GM19455 (cell line): Measurements from ENCODE around the gene CYYR1.
"Not testable (repeated sequence)": the region's sequence is repeated elsewhere in the genome, so short reads cannot be mapped to it uniquely, and the experiment has no call there.

Experiments used
- ATAC-seq: cut with Tn5 transposase; IDR thresholded peaks from one replicate; pipeline ENCODE4 v1.9.1; 2021; ENCODE audit not compliant: unreplicated experiment

Gene CYYR1

DNA sequence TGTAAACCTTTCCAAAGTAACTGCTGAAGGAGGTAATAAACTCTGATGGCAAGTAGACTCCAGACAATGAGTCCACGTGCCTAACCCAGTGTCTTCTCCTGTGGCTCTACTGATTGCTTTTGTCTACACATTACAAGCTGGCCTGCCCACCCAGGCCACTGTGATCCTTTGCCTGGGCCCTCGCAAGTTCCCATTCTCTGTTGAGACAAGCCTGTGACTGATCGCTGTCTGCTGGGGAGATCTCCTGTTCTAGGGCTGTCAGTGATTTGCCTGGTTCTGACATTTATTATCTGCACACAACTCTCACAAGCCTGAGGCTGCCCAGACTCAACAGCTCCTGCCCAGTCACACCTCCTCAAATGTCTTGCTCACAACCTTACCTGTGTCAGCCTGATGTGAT is 81.4 kb downstream of the CYYR1 start:
- no peak for ATAC-seq

DNA sequence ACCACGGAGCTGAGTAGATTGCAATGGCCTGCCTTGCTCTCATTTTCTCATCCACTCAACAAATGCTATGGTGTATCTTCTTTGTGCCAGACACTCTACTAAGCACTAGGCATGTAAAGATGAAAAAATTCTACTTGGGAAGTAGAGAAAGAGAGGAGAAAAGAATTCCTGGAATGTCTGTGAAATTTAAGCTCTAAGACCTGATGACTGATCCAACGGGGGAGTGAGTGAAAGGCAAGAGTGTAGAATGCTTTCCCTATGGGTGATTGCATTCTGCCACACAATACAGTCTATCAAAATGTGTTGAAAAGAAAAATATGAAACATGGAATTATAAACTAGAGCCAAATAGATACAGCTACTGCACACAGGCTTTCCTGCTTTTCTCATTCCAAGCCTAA is 82.3 kb downstream of the CYYR1 start:
- ATAC-seq: no peak

DNA sequence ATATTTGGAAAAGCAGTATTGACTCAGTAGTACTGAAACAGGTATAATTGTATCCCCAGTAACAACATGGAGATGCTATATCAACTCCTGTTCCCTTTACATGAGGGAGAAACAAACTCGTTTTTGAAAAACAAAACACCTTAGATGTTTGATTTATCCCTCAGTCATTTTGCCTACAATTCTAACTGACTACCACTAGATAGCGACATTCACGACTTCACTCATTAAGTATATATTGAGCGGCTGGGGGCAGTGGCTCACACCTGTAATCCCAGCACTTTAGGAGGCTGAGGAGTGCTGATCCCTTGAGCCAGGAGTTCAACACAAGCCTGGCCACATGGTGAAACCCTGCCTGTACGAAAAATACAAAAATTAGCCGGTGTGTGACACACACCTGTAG is 83.3 kb downstream of the CYYR1 start:
- ATAC-seq: no peak

DNA sequence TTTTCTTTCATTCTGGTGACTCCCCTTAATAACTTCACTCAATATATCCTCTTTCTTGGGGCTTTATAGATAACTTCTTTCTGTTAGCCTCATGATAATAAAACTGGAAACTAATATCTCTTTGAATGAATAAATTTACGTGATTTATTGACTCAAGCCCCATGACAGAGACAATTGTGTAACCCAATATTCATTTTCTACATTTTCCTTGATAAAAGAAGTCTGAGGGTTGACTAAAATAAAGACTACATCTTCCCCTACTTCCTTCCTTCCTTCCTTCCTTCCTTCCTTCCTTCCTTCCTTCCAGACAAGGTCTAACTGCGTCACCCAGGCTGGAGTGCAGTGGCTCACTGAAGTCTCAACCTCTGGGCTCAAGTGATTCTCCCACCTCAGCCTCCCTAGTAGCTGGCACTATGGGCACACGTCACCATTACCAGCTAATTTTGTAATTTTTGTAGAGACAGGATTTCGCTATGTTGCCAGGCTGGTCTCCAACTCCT is 85.1 kb downstream of the CYYR1 start:
- ATAC-seq: no peak

DNA sequence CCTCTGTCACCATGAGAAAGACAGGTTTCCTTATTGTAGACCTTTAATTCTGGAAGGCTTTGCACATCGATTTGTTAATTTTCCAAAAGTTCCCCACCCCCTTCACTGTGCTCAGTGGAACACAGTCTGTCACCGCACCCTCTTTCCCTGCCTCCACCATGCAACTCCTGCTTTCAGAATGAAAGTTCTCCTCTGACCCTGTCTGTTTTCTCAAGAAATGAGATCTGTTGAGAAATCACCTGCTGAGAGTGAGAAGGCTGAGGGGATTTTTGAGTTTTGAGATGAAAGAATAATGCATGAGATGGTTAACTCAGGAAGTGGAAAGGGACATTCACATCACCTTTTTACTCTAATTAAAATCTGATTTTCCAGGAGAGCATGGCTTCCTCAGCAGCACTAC is 99.6 kb downstream of the CYYR1 start:
- no peak for ATAC-seq

DNA sequence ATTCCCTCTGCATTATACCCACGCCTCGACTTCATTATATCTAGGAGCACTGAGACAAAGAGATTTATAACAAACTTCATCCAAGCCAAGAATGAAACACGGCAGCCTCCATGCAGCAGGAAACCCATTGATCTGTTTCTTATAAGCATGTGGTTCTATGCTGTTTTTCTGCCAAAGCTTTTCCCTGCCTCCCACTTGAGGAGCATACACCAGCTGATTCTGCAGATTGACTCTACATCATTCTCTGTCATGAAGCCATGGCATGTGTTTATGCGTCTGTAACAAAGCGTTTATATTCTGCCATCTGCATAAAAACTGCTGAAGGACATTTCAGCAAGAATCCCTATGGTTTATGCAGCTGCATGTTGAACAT is 102.0 kb downstream of the CYYR1 start:
- no peak for ATAC-seq

DNA sequence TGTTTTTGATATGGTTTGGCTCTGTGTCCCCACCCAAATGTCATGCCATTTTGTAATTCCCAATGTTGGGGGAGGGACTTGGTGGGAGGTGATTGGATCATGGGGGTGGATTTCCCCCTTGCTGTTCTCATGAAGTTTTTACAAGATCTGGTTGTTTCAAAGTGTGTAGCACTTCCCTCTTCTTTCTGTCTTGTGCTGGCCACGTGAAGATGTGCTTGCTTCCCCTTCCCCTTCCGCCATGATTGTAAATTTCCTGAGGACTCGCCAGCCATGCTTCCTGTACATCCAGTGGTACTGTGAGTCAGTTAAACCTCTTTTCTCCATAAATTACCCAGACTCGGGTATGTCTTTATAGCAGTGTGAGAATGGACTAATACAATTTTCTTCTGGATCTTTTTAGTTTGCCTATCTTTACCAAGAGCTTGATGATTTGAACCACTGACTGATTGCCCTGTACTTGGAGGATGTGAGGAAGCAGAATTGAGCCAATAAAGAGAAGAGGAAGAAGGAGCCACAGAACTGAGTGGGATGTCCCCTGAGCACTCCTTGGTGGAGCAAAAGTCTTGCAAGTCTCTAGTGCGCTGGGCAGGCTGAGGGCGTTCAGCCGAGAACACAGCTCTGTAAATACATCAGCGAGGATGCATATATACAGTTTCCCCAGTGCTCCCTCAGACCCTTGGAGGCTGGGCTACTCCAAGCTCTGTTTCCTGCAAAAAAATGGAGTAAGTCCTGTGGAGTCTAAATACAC is 102.6 kb downstream of the CYYR1 start:
- ATAC-seq: no peak

DNA sequence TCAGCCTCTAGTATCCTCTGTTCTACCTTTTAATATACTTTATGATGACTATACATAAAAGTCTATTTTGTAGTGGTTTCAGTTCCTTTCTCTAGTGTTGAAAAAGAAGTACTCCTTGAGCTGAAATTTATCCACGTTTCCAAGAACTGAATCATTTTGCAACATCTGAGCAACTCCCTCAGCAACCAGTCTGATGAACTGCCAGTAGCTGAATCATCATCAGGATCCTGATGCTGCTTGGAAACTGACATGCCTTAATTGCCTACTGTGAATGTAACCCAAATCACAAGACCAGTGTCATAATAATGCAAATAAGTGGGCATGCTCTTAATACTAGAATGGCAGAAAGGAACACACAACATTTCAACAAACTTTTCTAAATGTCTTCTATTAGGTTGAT is 103.3 kb downstream of the CYYR1 start:
- ATAC-seq: no peak

DNA sequence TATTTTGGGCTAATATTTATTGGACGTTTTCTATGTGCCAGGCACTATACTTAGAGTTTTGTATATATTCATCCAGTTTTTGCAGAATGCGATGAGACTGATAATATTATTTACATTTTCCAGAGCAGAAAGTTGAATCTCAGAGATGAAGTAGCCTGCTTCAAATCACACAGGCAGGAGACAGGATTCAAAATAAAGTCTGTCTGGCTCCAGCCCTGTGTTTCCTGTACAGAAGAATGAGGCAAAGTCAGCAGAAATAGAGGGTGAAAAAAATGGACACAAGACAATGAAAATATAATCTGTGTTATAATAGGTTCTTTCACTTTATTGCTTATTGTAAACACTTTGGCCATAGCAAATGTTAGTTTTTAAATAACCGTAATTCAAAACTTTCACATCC is 107.2 kb downstream of the CYYR1 start:
- no peak for ATAC-seq

DNA sequence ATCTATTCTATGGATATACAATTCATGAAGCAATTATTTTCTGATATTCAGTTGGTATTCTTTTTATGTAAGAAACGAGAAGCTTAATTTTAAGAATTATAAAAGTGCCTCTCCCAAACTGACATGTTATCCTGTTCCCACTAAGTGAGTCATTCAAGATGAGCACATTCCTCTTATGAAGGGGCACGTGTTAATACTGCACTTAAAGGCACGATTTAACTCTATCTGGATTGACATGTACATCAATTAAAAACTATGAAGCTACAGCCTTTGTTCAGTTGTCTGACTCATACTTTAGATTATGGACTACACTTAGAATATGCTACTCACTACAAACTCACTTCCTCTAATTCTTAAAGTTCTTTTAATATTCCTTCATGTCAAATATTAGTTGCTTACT is 111.6 kb downstream of the CYYR1 start:
- ATAC-seq: no peak

DNA sequence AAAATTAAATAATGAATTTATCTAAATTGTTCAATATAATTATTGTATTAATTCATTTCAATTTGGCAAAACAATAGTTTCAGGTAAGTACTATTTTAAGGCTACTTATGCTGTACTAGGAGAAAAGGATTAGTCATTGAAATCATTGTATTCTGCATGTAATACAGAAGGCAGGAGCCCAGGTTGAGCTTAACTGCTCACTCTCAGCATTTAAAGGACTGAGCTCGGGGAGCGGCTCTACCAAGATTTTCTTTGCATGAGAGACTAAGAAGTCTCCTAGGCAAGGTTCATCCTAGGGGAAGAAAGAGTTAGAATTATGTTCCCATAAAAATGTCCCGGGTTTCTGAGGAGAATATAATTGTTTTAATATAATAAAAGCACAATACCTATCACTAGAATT is 112.5 kb downstream of the CYYR1 start:
- no peak for ATAC-seq

DNA sequence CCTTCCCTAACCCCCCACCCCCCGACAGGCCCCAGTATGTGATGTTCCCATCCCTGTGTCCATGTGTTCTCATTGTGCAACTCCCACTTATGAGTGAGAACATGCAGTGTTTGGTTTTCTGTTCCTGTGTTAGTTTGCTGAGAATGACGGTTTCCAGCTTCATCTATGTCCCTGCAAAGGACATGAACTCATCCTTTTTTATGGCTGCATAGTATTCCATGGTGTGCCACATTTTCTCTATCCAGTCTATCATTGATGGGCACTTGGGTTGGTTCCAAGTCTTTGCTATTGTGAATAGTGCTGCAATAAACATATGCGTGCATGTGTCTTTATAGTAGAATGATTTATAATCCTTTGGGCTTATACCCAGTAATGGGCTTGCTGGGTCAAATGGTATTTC is 114.2 kb downstream of the CYYR1 start:
- ATAC-seq: not testable (repeated sequence)

DNA sequence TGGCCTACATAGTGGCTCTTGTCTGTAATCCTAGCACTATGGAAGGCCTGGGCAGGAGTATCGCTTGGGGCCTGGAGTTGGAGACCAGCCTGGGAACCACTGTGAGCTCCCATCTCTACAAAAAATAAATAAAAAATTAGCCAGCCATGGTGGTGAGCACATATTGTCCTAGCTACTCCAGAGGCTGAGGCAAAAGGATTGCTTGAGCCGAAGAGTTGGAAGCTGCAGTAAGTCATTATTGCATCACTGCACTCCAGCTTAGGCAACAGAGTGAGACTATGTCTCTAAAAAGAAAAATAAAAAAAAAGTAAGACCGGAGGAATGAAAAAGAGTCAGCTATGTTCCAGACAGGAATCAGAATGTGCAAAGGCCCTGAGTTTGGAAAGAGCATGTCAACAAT is 115.3 kb downstream of the CYYR1 start:
- ATAC-seq: no peak

DNA sequence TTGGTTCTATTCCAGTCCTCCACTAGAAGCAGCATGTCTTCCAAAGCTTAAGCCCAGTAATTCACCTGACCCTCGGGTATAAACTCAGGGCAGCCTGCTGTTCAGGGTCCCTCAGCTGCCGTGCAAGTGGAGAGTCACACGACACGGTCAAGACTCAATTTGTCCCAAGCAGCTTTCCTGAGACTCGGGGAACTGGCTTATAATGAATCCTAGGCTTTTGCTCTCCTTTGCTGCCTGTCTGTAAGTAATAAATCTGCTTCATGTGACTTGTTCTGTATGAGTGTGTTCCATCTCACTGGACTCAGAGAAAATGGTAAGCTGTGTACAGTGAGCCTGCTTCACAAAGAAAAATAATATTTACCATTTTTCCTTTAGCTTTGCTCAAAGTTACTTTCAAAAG is 119.8 kb downstream of the CYYR1 start:
- no peak for ATAC-seq

DNA sequence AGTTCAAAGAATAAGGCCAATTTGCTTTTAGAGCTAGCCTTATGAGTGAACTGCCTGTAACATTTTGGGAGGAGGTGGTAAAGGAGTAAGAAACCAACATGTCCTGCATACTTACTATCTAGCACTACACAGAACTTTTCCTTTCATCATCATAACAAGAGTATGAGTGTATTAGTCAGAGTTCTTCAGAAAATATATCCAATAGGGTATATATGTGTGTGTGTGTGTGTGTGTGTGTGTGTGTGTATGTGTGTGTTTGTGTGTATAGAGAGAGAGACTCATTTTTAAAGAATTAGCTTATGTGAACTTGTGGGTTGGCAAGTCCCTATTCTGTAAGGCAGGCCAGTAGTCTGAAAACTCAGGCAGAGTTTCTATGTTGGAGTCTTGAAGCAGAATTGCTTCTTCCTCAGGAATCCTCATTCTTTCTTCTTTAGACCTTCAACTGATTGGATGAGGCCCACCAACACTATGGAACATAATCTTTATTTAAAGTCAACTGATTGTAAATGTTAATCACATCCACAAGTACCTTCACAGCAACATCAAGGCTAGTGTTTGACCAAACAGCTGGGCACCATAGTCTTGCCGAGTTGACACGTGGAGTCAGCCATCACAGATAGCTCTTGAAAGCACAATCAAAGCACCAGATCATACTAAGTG is 121.9 kb downstream of the CYYR1 start:
- ATAC-seq: no peak

DNA sequence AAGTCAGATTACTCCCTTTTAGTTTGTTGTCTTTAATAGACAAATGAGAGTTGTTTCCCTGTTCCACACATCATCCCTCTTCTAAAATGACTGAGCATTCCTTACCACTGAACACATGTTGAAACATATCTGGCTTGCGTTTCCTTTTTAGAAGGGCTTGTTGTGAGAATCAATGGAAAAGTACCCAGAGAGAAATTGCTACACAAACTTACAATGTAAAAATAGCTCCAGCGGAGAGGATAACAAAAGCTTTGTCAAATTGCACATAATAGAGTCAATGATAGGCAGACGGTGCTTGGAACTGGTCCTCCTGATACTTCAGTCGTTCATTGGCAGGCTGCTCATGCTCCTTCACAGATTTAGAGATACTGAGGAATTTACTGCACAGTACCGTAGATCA is 123.9 kb downstream of the CYYR1 start:
- ATAC-seq: no peak

DNA sequence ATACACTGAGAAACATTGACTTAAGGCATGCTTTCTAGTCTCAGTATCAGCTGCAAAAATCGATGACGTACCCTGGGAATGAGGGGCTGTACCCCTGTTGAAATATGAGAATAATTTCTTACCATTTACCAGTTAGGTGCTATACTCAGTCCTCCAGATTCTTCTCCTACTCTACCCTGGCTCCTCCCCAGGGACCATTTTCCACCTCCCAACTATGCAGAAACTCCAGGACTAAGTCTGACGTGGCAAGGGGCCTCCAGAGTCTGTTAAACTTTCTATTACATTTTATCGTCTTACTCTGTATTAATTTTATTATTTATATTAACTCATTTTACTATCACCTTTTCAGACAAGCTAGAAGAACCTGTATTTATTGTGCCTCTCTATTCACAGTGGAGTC is 124.3 kb downstream of the CYYR1 start:
- no peak for ATAC-seq

DNA sequence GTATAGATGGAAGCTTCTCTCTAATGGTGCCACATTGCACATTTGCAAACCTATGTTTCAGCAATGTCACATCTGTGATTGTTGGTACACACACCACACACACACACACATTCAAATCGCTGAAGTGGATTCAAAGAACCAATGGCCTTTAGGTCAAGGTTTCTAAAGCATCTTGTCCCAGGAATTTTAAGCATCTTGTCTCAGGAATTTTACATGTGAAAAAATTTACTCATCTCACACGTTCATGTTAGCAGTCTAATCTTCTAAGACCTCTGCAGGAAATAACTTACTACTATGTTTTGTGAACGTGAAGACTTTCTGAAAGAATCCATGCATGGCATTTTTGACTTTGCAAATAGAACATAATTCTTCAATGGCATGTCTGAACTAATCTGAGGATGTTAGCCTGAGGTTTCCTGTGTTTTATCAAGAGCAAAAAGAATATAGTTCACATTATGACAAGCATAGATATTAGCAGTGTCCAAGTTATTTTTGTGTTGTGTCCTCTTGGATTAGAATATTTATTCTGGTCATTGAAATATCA is 125.1 kb downstream of the CYYR1 start:
- ATAC-seq: no peak

DNA sequence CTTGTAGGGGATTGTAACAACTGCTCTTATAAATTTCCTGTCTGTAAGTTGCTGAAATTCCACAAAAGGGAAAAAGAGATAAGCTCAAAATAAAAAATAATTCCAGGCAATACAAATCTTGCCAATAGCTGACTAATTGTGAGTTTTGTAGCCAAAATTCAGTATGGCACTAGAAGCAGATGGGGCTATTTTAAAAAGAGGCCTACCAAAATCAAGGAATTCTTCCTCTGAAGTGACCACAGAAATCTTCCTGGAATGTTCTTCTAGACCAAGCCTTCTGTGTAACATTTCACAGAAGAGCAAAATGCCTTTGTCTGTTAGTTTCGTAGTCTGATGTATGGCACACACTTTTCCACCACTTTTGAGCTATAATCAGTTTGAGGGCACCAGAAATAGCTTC is 127.6 kb downstream of the CYYR1 start:
- ATAC-seq: no peak

DNA sequence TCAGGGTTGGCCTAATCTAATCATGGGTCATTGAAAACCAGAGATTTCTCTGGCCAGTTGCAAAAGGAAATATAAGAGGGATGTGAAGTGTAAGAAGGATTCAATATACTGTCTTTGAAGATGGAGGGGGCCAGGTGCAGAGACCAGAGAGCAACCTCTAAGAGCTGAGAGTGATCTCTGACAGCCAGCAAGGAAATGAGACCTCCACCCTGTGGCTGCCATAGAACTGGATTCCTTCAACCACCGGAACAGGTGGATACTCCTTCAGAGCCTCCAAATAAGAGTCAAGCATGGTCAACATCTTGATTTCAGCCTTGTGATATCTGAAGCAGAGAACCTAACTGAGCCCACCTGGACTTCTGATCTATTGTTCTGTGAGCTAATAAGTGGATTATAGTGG is 128.4 kb downstream of the CYYR1 start:
- no peak for ATAC-seq

DNA sequence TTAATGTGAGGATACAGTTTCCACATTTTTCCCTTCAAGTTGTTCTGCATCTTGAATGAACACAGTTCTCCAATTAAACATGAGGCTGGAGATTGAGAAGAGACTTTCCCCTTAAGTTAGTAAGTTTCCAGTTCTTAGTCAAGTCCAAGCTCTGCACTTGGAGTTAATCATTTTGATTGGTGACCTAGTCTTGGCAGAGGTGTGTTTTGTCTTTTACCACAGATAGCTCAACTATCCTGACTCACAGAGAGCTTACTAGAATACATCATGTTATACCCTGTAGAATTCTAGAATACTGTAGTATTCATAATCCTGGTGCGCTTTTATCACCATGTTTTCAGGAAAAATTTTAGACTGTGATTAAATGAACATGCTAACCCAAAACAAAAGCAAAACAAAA is 129.2 kb downstream of the CYYR1 start:
- ATAC-seq: no peak

DNA sequence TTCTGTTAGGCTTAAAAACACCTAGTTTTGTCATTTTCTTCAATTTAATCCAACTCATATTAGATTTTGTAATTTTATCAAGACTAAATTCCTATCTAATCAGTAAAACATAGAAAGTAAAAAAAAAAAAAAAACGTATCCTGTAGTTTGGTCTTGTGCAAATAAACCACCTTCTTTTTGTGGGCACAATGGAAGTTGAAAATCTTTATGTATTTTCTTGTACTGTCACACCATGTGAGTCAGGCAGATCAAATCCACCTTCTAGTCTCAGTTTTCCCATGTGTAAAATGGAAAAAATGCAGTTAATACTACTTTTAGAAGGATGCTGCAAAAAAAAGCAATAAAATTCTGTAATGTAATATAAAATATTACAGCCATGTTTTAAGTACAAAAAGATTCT is 129.8 kb downstream of the CYYR1 start:
- no peak for ATAC-seq

DNA sequence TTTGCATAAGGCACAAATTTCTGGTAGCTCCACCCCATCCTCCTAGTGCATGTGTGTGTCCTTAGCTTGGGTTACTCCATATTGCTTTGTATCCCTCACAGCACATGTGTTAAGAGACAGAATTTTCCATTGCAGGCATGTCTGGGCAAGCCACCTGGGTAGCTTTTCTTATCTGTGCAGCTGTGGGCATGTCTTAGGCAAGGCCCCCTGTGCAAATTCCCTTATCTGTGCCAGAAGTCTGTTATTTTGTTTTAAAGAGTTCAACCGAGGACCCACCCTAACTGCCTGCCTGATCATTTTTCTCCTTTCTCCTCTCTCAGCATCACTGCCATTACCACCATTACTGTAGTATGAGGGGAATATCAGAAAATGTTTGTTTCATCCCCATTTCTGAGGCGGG is 131.9 kb downstream of the CYYR1 start:
- ATAC-seq: no peak
